Activated CD8-positive, alpha-beta memory T cell treated with anti-CD3 and anti-CD28 coated beads, Interleukin-2, amount 50 U/mL, for 48 hours (primary cell): ENCODE data around the gene OR2AP1.
"Not testable (repeated sequence)": the region's sequence is repeated elsewhere in the genome, so short reads cannot be mapped to it uniquely, and the experiment has no call there.

Source experiments
- DNase-seq: peaks from one replicate; pipeline ENCODE4 v3.0.0-alpha.2; 2020

The OR2AP1 gene

DNA sequence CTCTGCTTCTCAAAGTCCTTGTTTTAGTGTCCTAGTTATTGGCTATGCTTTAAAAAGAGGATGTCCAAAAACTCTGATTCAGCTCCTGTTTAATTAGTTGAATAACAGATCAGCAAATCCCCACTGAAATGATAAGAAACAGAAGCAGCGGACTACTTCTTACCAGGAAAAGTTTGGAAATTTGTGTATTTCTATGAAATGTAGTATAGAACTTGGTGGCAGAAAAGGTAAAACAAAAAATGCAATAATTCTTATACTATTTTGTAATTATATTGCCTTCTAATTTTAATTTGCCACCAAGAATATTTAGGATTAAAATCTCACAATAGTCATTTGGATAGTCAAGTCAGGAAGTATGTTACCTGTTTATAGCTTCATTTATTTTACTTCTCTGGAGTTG, at the start of gene OR2AP1:
OR2AP1 (plus strand) TSS at position 301 of the 400 bp plus-strand sequence. CDS start 1,947 bp downstream, outside the sequence.
- no peak for DNase-seq

DNA sequence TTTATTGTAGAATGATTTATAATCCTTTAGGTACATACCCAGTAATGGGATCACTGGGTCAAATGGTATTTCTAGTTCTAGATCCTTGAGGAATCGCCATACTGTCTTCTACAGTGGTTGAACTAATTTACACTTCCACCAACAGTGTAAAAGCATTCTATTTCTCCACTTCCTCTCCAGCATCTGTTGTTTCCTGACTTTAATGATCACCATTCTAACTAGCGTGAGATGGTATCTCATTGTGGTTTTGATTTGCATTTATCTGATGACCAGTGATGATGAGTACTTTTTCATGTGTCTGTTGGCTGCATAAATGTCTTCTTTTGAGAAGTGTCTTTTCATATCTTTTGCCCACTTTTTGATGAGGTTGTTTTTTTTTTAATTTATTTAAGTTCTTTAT, 24.0 kb upstream of the OR2AP1 start:
- not testable (repeated sequence) for DNase-seq

DNA sequence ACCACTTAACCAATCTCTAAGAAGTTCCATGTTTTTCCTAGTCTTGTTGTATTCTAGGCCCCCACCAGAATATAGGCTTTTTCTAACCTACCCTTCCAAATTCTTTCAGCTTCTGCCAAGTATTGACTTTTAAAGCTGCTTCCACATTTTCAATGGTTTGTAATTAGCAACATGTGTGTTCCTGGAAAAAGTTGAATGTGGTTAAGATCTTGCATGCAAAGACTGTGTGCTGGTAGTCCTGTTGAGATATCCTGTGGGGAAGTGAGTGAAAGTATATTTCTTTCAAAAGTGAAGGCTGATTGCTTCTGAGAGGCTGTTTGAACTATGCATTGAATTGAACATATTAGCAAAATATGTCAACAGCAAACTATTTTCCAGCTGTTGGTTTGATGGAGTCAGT, 23.5 kb upstream of the OR2AP1 start:
- no peak for DNase-seq

DNA sequence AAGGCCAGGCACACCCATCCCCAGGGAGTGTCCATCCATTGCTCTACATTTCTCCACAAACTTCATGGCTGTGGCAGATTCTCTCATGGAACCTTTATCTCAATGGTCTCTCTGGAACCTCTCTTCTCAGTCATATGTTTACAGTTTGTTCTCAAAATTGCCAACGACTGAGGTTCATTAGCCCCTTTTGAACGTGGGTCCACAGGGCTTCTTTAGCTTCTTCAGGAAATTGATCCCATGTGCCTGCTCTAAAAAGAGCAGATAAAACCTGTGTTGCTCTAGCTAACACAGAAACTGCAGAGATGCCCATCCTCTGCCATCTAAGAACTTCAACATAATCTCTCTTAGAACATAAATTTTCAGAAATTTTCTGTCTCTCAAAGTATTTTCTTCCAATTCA, 23.0 kb upstream of the OR2AP1 start, which contains the start of gene OR6C4:
OR6C4 (plus strand) TSS at position 301 of the 400 bp plus-strand sequence. CDS start 1,625 bp downstream, outside the sequence.
- DNase-seq: no peak

DNA sequence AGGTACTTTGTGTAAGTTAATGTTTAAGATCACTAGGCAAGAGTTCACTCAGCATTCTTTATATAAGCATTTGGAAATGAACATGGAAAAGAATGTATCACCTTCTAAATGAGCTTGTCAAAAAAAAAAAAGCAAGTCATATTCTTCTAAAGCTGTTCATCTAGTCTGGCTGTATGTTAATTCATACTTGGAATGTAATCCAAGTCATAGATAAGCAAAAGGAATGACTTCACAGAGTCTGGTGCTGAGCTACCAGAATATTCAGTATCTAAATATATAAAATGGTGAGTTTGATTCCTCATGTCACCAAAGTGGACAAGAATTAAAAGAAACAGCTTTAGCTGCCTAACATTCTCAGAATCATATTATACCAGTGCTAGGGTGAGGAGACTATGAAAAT, 18.0 kb upstream of the OR2AP1 start:
- DNase-seq: no peak

DNA sequence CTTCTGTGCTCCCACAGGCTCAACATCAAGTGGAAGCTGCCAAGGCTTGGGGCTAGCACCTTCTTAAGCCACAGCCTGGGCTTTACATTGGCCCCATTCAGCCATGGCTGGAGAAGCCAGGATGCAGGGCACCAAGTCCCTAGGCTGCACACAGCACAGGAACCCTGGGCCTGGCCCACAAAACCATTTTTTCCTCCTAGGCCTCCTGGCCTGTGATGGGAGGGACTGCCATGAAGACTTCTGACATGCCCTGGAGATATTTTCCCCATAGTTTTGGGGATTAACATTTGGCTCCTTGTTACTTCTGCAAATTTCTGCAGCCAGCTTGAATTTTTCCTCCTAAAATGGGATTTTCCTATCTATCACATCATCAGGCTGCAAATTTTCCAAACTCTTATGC, 2.2 kb upstream of the OR2AP1 start:
- DNase-seq: not testable (repeated sequence)

DNA sequence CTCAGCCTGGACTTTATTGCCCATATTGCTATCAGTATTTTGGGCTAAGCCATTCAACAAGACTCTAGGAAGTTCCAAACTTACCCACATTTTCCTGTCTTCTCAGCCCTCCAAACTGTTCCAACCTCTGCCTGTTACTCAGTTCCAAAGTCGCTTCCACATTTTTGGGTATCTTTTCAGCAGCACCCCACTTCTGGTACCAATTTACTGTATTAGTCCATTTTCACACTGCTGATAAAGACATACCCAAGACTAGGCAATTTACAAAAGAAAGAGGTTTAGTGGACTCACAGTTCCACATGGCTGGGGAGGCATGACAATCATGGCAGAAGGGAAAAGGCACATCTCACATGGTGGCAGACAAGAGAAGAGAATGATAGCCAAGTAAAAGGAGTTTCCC, 1.6 kb upstream of the OR2AP1 start:
- not testable (repeated sequence) for DNase-seq

DNA sequence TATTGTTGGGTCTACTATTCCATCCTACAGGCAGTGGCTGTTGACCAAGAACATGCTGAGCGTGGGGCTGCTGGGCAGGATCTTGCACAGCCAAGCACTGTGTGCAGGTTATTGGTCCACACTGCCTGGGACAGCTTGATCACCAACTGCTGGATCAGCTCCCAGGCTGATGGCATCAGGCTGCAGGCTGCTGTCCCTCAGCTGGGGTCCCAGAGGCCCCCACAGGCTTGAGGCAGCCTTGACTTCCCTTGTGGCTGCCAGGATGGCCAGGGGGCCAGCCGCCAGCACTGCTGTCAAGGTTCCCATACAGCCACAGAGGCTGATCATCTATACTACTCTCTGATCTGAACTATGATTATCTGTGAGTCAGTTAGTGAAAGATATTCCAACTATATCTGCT, 9.8 kb downstream of the OR2AP1 start:
- DNase-seq: no peak

DNA sequence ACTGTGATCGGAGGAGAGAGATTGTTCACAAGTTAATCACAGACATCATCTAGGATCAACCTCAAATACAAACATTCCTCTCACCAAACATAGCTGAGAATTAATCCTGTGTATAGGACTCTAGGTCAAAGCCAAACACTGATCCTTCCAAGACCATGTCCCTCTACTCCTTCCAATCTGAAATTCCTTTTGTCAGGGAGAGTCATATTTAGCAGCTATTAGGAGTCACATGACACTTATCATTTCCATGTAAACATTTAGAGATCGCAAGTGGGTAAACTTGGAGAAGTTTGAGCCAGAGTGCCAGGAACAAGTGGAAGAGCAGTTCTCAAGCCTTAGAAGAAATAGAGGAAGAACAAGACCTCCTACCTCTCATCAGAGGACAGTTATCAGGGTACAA, 13.5 kb downstream of the OR2AP1 start:
- no peak for DNase-seq

DNA sequence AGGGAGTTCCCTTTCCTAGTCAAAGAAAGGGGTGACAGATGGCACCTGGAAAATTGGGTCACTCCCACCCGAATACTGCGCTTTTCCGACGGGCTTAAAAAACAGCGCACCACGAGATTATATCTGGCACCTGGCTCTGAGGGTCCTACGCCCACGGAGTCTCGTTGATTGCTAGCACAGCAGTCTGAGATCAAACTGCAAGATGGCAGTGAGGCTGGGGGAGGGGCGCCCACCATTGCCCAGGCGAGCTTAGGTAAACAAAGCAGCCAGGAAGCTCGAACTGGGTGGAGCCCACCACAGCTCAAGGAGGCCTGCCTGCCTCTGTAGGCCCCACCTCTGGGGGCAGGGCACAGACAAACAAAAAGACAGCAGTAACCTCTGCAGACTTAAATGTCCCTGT, 17.9 kb downstream of the OR2AP1 start:
- DNase-seq: not testable (repeated sequence)

DNA sequence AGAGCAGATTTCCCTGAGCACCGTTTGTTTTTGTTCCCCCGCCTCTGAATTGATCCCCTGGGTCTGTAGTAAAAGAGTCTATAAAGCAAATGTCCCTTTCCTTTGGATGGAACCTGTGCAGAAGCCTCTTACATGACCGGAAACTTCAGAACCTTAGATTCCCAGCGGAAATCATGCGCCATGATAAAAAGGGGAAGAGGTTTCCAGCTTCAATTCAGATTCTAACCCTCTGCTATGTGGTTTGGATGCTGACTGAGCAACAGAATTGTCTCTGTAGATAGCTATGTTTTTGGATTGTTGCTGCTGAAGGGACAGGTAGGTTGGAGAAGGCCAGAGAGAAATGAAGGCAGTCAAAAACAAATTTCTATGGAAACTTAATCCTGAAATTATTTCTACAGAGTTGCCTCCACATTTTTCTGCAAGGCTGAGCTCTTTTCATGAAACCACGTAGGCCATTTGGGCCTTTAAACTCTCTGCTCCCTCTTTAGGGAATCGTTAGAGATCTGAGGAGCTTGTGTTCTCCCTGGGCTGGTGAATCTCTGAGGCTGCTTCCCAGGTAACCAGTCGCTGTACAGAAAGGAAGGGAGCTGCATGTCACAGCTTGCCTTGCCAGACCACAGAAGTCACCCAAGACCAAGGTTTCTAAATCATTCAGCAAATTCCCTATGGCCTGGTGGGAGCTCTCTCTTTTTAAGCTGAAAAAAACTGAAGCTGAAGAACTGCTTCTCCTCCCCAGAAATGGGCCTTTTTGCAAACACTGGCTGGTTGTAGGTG, 35.7 kb downstream of the OR2AP1 start:
- DNase-seq: no peak

DNA sequence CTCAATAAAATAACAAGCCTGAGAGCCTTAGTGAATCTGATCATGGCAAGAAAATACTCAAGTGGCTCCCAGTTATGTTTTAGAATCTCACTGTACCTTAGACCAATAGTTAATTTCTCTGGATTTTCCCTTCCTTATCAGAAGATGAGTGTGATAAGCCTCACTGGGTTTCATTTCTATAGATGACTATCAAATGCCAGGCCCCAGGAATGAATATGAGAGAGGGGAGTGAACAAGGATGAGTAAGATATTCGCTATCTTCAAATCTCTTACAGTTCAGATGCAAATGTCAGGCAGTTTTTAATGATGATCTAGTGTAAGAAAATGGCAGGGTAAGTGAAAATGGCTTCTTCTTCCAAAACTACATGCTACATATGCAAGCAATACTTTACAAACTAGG, 38.3 kb downstream of the OR2AP1 start:
- DNase-seq: no peak

DNA sequence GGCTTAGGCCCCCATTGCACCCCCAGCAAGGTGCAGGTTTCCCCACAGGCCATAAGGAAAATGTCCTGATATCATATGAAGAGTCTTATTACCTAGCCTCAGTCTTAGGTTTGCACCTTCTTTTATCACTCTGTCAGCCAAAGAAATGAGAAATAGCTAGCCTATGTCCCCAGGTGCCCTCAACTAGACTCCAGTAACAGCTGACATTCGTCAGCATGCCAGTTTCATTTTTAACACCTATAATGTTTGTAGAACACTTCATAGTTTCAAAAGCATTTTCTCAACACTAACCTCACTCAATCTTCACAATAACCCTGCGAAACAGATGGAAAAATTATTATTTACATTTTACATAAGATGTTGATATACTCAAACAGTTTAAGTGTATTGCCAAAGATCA, 40.4 kb downstream of the OR2AP1 start:
- DNase-seq: no peak

DNA sequence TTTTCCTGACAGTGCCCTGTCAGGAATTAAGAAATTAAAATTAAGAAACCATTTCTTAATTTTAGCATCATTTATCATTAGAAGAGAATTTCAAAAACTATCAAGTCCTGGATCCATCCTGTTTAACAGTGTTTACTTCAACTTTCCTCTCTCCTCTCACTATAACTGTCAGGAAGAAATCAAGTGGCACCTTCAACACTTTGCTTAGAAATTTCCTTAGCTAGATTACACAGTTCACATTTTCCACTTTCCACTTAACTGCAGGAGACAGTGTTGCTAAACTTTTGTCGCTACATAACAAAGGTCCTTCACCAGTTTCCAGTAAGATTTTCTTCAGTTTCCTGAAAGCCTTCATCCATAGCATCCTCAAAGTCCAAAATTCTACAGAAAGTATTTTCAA, 42.5 kb downstream of the OR2AP1 start:
- no peak for DNase-seq

DNA sequence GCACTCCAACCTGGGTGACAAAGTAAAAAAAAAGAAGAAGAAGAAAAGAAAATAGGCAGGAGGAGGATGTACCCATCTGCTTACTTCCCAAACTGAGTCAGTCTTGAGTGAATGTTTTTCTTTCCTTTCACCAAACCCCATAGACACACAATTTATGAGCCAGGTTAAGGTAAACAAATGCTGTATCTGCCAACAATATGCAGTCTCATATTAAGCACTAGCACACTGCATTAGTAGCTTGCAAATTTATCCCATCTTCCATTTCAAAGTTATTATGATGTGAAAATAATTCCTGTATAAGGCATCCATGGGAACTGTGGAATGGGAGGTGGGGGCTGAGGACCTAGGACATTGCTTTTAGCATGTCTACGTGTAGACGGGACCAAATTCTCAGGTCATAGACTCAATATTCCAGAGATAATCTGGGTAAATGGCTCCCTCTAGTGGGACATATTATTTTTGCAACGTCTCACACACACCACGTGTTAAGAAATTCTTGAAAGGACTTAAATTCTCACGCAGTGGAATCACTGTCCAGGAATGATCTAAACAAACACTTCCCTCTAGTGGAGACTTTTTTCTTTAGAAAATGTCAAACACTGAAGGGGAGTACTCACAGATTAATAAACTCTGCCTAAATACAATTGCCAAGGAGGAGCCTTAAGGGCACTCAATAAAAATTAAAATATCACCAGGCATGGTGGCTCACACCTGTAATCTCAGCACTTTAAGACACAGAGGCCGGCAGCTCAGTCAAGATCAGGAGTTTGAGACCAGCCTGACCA, 47.3 kb downstream of the OR2AP1 start:
- DNase-seq: no peak

DNA sequence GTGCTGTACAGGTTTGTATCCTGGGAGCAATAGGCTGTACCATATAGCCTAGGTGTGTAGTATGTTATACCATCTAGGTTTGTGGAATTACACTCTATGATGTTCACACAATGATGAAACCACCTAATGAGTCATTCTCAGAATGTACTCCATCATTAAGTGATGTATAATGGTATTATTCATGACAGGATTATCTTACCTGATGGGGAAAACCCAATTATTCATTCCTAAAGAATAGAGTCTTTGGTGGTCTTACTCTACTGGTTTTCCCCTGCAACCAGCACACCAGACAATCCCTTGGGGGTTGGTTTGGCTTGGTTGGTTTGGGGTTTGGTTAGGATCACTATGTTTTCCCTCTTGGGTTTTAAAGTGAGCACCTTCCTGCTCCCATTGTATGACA, 51.8 kb downstream of the OR2AP1 start:
- no peak for DNase-seq
